H9 (cell line): ENCODE results near the gene WDR81. TPM values are rescaled to one million over a fixed set of nuclear protein-coding genes. Genes with fewer than 3 reads are reported as not detected.
A peak's percentile ranks its signal among the peaks of the same experiment; 100 is the strongest.

Experiments used
- DNase-seq: peaks from one replicate; pipeline ENCODE4 v3.0.0-alpha.2; 2017
- H2AFZ ChIP-seq: one replicate; pipeline ENCODE4 v1.6.1; 2013; ENCODE audit warnings: mild to moderate bottlenecking, low read length, control low read depth, moderate library complexity
- H2AK5ac ChIP-seq: 2 replicates; pipeline ENCODE4 v1.6.1; 2013; ENCODE audit warnings: low read length, control low read depth, mixed read lengths; ENCODE audit not compliant: insufficient read length
- H2BK120ac ChIP-seq: one replicate; pipeline ENCODE4 v1.6.1; 2013; ENCODE audit warnings: low read depth, mild to moderate bottlenecking, low read length, control low read depth, inconsistent platforms; ENCODE audit not compliant: poor library complexity, severe bottlenecking
- H2BK12ac ChIP-seq: 2 replicates; pipeline ENCODE4 v1.6.1; 2013; ENCODE audit warnings: low read length, control low read depth, mixed read lengths, low read depth; ENCODE audit not compliant: insufficient read length
- H2BK15ac ChIP-seq: 2 replicates; pipeline ENCODE4 v1.6.1; 2013; ENCODE audit warnings: low read depth, low read length, control low read depth
- H2BK20ac ChIP-seq: one replicate; pipeline ENCODE4 v1.6.1; 2013; ENCODE audit warnings: low read depth, mild to moderate bottlenecking, low read length, control low read depth, inconsistent platforms; ENCODE audit not compliant: poor library complexity, severe bottlenecking
- H2BK5ac ChIP-seq: 2 replicates; pipeline ENCODE4 v1.6.1; 2013; ENCODE audit warnings: low read length, control low read depth, mixed read lengths; ENCODE audit not compliant: insufficient read length
- H3K14ac ChIP-seq: 2 replicates; pipeline ENCODE4 v1.6.1; 2013; ENCODE audit warnings: low read length, control low read depth; ENCODE audit not compliant: insufficient read depth
- H3K18ac ChIP-seq: 2 replicates; pipeline ENCODE4 v1.6.1; 2013; ENCODE audit warnings: low read depth, mild to moderate bottlenecking, mixed read lengths, low read length, control low read depth; ENCODE audit not compliant: insufficient read length
- H3K23ac ChIP-seq: 2 replicates; pipeline ENCODE4 v1.6.1; 2013; ENCODE audit warnings: low read length, control low read depth, mixed read lengths, low read depth; ENCODE audit not compliant: insufficient read length
- H3K23me2 ChIP-seq: 2 replicates; pipeline ENCODE4 v1.6.1; 2013; ENCODE audit warnings: low read depth, mild to moderate bottlenecking, mixed read lengths, low read length, control low read depth; ENCODE audit not compliant: insufficient read length, poor library complexity, severe bottlenecking
- H3K27ac ChIP-seq: 2 replicates; pipeline ENCODE4 v1.5.1; 2013; ENCODE audit warnings: low read length, control low read depth, mixed read lengths, low read depth; ENCODE audit not compliant: insufficient read length
- H3K27me3 ChIP-seq: 2 replicates; pipeline ENCODE4 v1.6.1; 2013; ENCODE audit warnings: low read length, control low read depth, inconsistent platforms; ENCODE audit not compliant: insufficient read depth
- H3K4ac ChIP-seq: 2 replicates; pipeline ENCODE4 v1.6.1; 2013; ENCODE audit warnings: low read depth, mild to moderate bottlenecking, control low read depth, inconsistent platforms, low read length, moderate library complexity
- H3K4me1 ChIP-seq: 2 replicates; pipeline ENCODE4 v1.6.1; 2013; ENCODE audit warnings: low read length, control low read depth, inconsistent platforms; ENCODE audit not compliant: insufficient read depth
- H3K4me2 ChIP-seq: 2 replicates; pipeline ENCODE4 v1.6.1; 2013; ENCODE audit warnings: low read length, control low read depth, mixed read lengths; ENCODE audit not compliant: insufficient read length, insufficient read depth
- H3K56ac ChIP-seq: 2 replicates; pipeline ENCODE4 v1.6.1; 2013; ENCODE audit warnings: low read depth, mild to moderate bottlenecking, mixed read lengths, low read length, control low read depth; ENCODE audit not compliant: insufficient read length
- H3K79me1 ChIP-seq: 2 replicates; pipeline ENCODE4 v1.6.1; 2013; ENCODE audit warnings: low read depth, mild to moderate bottlenecking, moderate library complexity, low read length, control low read depth, inconsistent platforms; ENCODE audit not compliant: insufficient read depth, poor library complexity, severe bottlenecking
- H3K79me2 ChIP-seq: 2 replicates; pipeline ENCODE4 v1.6.1; 2013; ENCODE audit warnings: low read length, control low read depth, inconsistent platforms; ENCODE audit not compliant: insufficient read depth
- H3K9ac ChIP-seq: 2 replicates; pipeline ENCODE4 v1.6.1; 2013; ENCODE audit warnings: low read length, control low read depth, mixed read lengths; ENCODE audit not compliant: insufficient read length; ENCODE audit errors: extremely low read depth
- H3K9me3 ChIP-seq: one replicate; pipeline ENCODE4 v1.6.1; 2013; ENCODE audit warnings: low read depth, low read length, inconsistent platforms; ENCODE audit not compliant: control insufficient read depth
- H3T11ph ChIP-seq: one replicate; pipeline ENCODE4 v1.6.1; 2013; ENCODE audit warnings: mild to moderate bottlenecking, low read length, control low read depth, inconsistent platforms
- H4K20me1 ChIP-seq: one replicate; pipeline ENCODE4 v1.6.1; 2013; ENCODE audit not compliant: control insufficient read depth, insufficient read length, insufficient read depth
- H4K5ac ChIP-seq: 2 replicates; pipeline ENCODE4 v1.6.1; 2013; ENCODE audit warnings: low read depth, mild to moderate bottlenecking, mixed read lengths, low read length, control low read depth; ENCODE audit not compliant: insufficient read length
- H4K8ac ChIP-seq: replicated peaks from 2 replicates; pipeline ENCODE4 v1.6.1; 2013; ENCODE audit warnings: low read length, control low read depth, mixed read lengths, low read depth; ENCODE audit not compliant: insufficient read length
- H4K91ac ChIP-seq: 2 replicates; pipeline ENCODE4 v1.6.1; 2013; ENCODE audit warnings: low read depth, mild to moderate bottlenecking, moderate library complexity, mixed read lengths, low read length, control low read depth; ENCODE audit not compliant: insufficient read length
- H3K27ac Mint-ChIP-seq, 3 experiments: 2 replicates in 2 of 3; 3 replicates in 1 of 3; pipeline ENCODE4 v1.8.0; 2020 to 2021; ENCODE audit warnings: mixed read lengths in 3 of 3, mild to moderate bottlenecking in 1 of 3, moderate library complexity in 1 of 3
- H3K27me3 Mint-ChIP-seq: 2 replicates; pipeline ENCODE4 v1.8.0; 2021; ENCODE audit warnings: low read depth, mild to moderate bottlenecking, moderate library complexity, mixed read lengths
- H3K36me3 Mint-ChIP-seq, 3 experiments: 2 replicates in 2 of 3; 3 replicates in 1 of 3; pipeline ENCODE4 v1.8.0; 2020 to 2021; ENCODE audit warnings: low read depth in 3 of 3, mixed read lengths in 3 of 3; ENCODE audit not compliant: insufficient read depth in 1 of 3
- H3K4me1 Mint-ChIP-seq, 2 experiments: 2 replicates each; pipeline ENCODE4 v1.8.0; 2020; ENCODE audit warnings: mixed read lengths in 2 of 2
- H3K4me3 Mint-ChIP-seq, 2 experiments: 2 replicates in 1 of 2; 3 replicates in 1 of 2; pipeline ENCODE4 v1.8.0; 2020 to 2021; ENCODE audit warnings: mild to moderate bottlenecking in 2 of 2, mixed read lengths in 2 of 2, moderate library complexity in 1 of 2
- H3K9me3 Mint-ChIP-seq, 2 experiments: 2 replicates in 1 of 2; 3 replicates in 1 of 2; pipeline ENCODE4 v1.8.0; 2020; ENCODE audit warnings: mild to moderate bottlenecking in 2 of 2, mixed read lengths in 2 of 2, moderate library complexity in 1 of 2
- CTCF ChIP-seq: fragments of 200-600 bp; sonication (generic); conservative IDR thresholded peaks from 3 replicates; pipeline ENCODE4 v1.8.0; 2021; ENCODE audit warnings: antibody characterized with exemption, mild to moderate bottlenecking
- WGBS: extraction: QIAGEN DNeasy Blood & Tissue Kit; methylation state at CpG from one replicate; pipeline ENCODE4 v1.1.7; 2013; ENCODE audit warnings: missing lambda C conversion rate, low lambda C conversion rate, mixed read lengths; ENCODE audit not compliant: insufficient read length; ENCODE audit errors: extremely low coverage; 5-methylcytosine and 5-hydroxymethylcytosine counted together
- total RNA-seq: library from RNA; stranded (reverse); gene quantifications from 2 replicates; pipeline ENCODE4 v1.2.1, GENCODE V29; 2021

WDR81 gene
- total RNA-seq, 1 experiment from 2014 or later: 20.2 TPM

GRCh38 chr17:1727876-1728630 lies 3.5 kb downstream of the WDR81 start:
- Histone ChIP-seq H2BK5ac (no peak overlapping the region), H2BK12ac (no peak overlapping the region), H4K5ac (no peak overlapping the region), H2AFZ (no peak overlapping the region), H2BK20ac (no peak overlapping the region), H3K56ac (no peak overlapping the region), H3K79me1 (no peaks in the 10 kb centered on the region), H2BK15ac (no peak overlapping the region), H3K23ac (no peak overlapping the region), H4K20me1 (no peaks in the 10 kb centered on the region), H3K23me2 (peaks cover 4% of the 10 kb centered on the region), H3K4me1 (no peaks in the 10 kb centered on the region), H3T11ph (no peak overlapping the region), H2BK120ac (no peak overlapping the region), H4K91ac (no peak overlapping the region), H3K4me2 (no peak overlapping the region), H3K27ac (no peak overlapping the region), H3K9me3 (no peaks in the 10 kb centered on the region), H2AK5ac (no peak overlapping the region), H3K79me2 (no peaks in the 10 kb centered on the region), H4K8ac (no peak overlapping the region), H3K18ac (no peak overlapping the region), H3K9ac (no peak overlapping the region), H3K4ac (no peak overlapping the region), H3K27me3 (no peaks in the 10 kb centered on the region), H3K14ac (no peak overlapping the region)
- H3K27me3 Mint-ChIP-seq: peaks cover 2% of the 10 kb centered on the region; the same call in 1 of the 2 replicates
- no peak for DNase-seq
- peak overlapping the region; percentile 14 to 88 (median 27); a peak in 3 of 7 replicates for H3K27ac Mint-ChIP-seq
- H3K4me1 Mint-ChIP-seq: peaks cover 1 to 4% of the 10 kb centered on the region in 2 experiments; a peak in 1 of 4 replicates
- no peak for TF ChIP-seq CTCF
- H3K9me3 Mint-ChIP-seq: no peaks in the 10 kb centered on the region; a peak in 1 of 5 replicates
- WGBS: no CpG with 5 or more reads among the region's 28 CpGs
- no peak overlapping the region; a peak in 1 of 5 replicates for H3K4me3 Mint-ChIP-seq
- H3K36me3 Mint-ChIP-seq: peaks cover 0 to 9% (median 0%) of the 10 kb centered on the region in 3 experiments; a peak in 4 of 7 replicates
